ENCODE results near the gene NDUFV1.
A peak's percentile ranks its signal among the peaks of the same experiment; 100 is the strongest.

NDUFV1 gene

GRCh38 chr11:67628710-67629385, 22.1 kb downstream of the NDUFV1 start:
- no peaks in the 10 kb centered on the region for H3K27me3 ChIP-seq (replicated peaks; ENCODE audit: insufficient read depth, low read length)
- H3K36me3 ChIP-seq (replicated peaks; ENCODE audit: insufficient read depth, low read length) = no peaks in the 10 kb centered on the region
- H3K9me3 ChIP-seq (replicated peaks; ENCODE audit: insufficient read depth, low read length) = no peaks in the 10 kb centered on the region
- no peak for TF ChIP-seq CTCF (IDR thresholded peaks at IDR 0.05; ENCODE audit: low read length)
- TF ChIP-seq EZH2phosphoT487 (IDR thresholded peaks at IDR 0.05; ENCODE audit: low read length) = no peak
- TF ChIP-seq EZH2 (optimal IDR thresholded peaks at IDR 0.05; ENCODE audit: low read depth, low read length) = no peak
- peak; percentile 47 for DNase-seq
- H4K20me1 ChIP-seq (ENCODE audit: insufficient read depth, low read length) = no peaks in the 10 kb centered on the region
- peak overlapping the region; percentile 91 for H3K4me3 ChIP-seq (ENCODE audit: low read length)
- peak overlapping the region; percentile 95 for H3K9ac ChIP-seq (ENCODE audit: low read length)
- peaks cover 17% of the 10 kb centered on the region for H3K4me1 ChIP-seq (ENCODE audit: low read length)
- H3K4me2 ChIP-seq (ENCODE audit: low read depth, low read length) = peak overlapping the region; percentile 100
- peaks cover 12% of the 10 kb centered on the region for H3K79me2 ChIP-seq (ENCODE audit: low read length)
- H3F3A ChIP-seq (ENCODE audit: insufficient read depth, low read length) = peaks cover 14% of the 10 kb centered on the region; the same call in 1 of the 2 replicates
- H3K27ac ChIP-seq (ENCODE audit: low read length) = peak overlapping the region; percentile 87; the same call in 1 of the 2 replicates
- peak overlapping the region; percentile 97 for H2AFZ ChIP-seq (ENCODE audit: low read length)
- H3K9me2 ChIP-seq (replicated peaks; ENCODE audit: insufficient read depth, low read length) = no peaks in the 10 kb centered on the region

GRCh38 chr11:67629386-67630227, 22.9 kb downstream of the NDUFV1 start, which contains the start of gene NUDT8:
TSS of gene NUDT8 (minus strand) at chr11:67629937. CDS start at chr11:67629911, 26 bp downstream.
- no peaks in the 10 kb centered on the region for H4K20me1 ChIP-seq (ENCODE audit: insufficient read depth, low read length)
- H3K4me1 ChIP-seq (ENCODE audit: low read length) = peaks cover 17% of the 10 kb centered on the region
- peaks cover 14% of the 10 kb centered on the region; the same call in 1 of the 2 replicates for H3F3A ChIP-seq (ENCODE audit: insufficient read depth, low read length)
- H3K9me3 ChIP-seq (replicated peaks; ENCODE audit: insufficient read depth, low read length) = no peaks in the 10 kb centered on the region
- peak within 1 kb of the TSS; percentile 91 for H3K4me3 ChIP-seq (ENCODE audit: low read length)
- no peak for TF ChIP-seq EZH2 (optimal IDR thresholded peaks at IDR 0.05; ENCODE audit: low read depth, low read length)
- TF ChIP-seq EZH2phosphoT487 (IDR thresholded peaks at IDR 0.05; ENCODE audit: low read length) = no peak
- TF ChIP-seq CTCF (IDR thresholded peaks at IDR 0.05; ENCODE audit: low read length) = peak; percentile 94
- H3K79me2 ChIP-seq (ENCODE audit: low read length) = peaks cover 12% of the 10 kb centered on the region
- no peaks in the 10 kb centered on the region for H3K27me3 ChIP-seq (replicated peaks; ENCODE audit: insufficient read depth, low read length)
- DNase-seq = peak; percentile 93
- peak within 1 kb of the TSS; percentile 97 for H2AFZ ChIP-seq (ENCODE audit: low read length)
- H3K9me2 ChIP-seq (replicated peaks; ENCODE audit: insufficient read depth, low read length) = no peaks in the 10 kb centered on the region
- peak within 1 kb of the TSS; percentile 100 for H3K4me2 ChIP-seq (ENCODE audit: low read depth, low read length)
- peak within 1 kb of the TSS; percentile 95 for H3K9ac ChIP-seq (ENCODE audit: low read length)
- peak within 1 kb of the TSS; percentile 87 for H3K27ac ChIP-seq (ENCODE audit: low read length)
- H3K36me3 ChIP-seq (replicated peaks; ENCODE audit: insufficient read depth, low read length) = no peaks in the 10 kb centered on the region

GRCh38 chr11:67630228-67630942, 23.6 kb downstream of the NDUFV1 start:
- no peaks in the 10 kb centered on the region for H4K20me1 ChIP-seq (ENCODE audit: insufficient read depth, low read length)
- TF ChIP-seq EZH2phosphoT487 (IDR thresholded peaks at IDR 0.05; ENCODE audit: low read length) (no peak), EZH2 (optimal IDR thresholded peaks at IDR 0.05; ENCODE audit: low read depth, low read length) (no peak), CTCF (IDR thresholded peaks at IDR 0.05; ENCODE audit: low read length) (peak; percentile 75)
- H3K4me2 ChIP-seq (ENCODE audit: low read depth, low read length) = peak overlapping the region; percentile 92
- H3K4me1 ChIP-seq (ENCODE audit: low read length) = peaks cover 17% of the 10 kb centered on the region
- peaks cover 14% of the 10 kb centered on the region; the same call in 1 of the 2 replicates for H3F3A ChIP-seq (ENCODE audit: insufficient read depth, low read length)
- DNase-seq = peak; percentile 99
- H3K27me3 ChIP-seq (replicated peaks; ENCODE audit: insufficient read depth, low read length) = no peaks in the 10 kb centered on the region
- H3K4me3 ChIP-seq (ENCODE audit: low read length) = peak overlapping the region; percentile 91
- peak overlapping the region; percentile 90 for H2AFZ ChIP-seq (ENCODE audit: low read length)
- peak overlapping the region; percentile 75; the same call in 1 of the 2 replicates for H3K9ac ChIP-seq (ENCODE audit: low read length)
- peak overlapping the region; percentile 87; the same call in 1 of the 2 replicates for H3K27ac ChIP-seq (ENCODE audit: low read length)
- no peaks in the 10 kb centered on the region for H3K9me3 ChIP-seq (replicated peaks; ENCODE audit: insufficient read depth, low read length)
- H3K9me2 ChIP-seq (replicated peaks; ENCODE audit: insufficient read depth, low read length) = no peaks in the 10 kb centered on the region
- H3K36me3 ChIP-seq (replicated peaks; ENCODE audit: insufficient read depth, low read length) = no peaks in the 10 kb centered on the region
- H3K79me2 ChIP-seq (ENCODE audit: low read length) = peaks cover 12% of the 10 kb centered on the region

Measured in MM.1S (cell line).